HFFc6 (cell line): ENCODE data around the gene POU5F2. TPM values are rescaled to one million over a fixed set of nuclear protein-coding genes. Genes with fewer than 3 reads are reported as not detected.

Source experiments
- DNase-seq: peaks from one replicate; pipeline ENCODE4 v3.0.0-alpha.2; 2018
- H3K27ac Mint-ChIP-seq: 2 replicates; pipeline ENCODE4 v1.8.0; 2020; ENCODE audit warnings: mild to moderate bottlenecking, mixed read lengths
- H3K27me3 Mint-ChIP-seq: 2 replicates; pipeline ENCODE4 v1.8.0; 2021; ENCODE audit warnings: mild to moderate bottlenecking, moderate library complexity, mixed read lengths; ENCODE audit not compliant: insufficient read depth
- H3K36me3 Mint-ChIP-seq: 2 replicates; pipeline ENCODE4 v1.8.0; 2021; ENCODE audit warnings: low read depth, mixed read lengths
- H3K4me1 Mint-ChIP-seq: 2 replicates; pipeline ENCODE4 v1.8.0; 2020; ENCODE audit warnings: low read depth, mixed read lengths
- H3K4me3 Mint-ChIP-seq: 2 replicates; pipeline ENCODE4 v1.8.0; 2020; ENCODE audit warnings: mild to moderate bottlenecking, moderate library complexity, mixed read lengths
- H3K9me3 Mint-ChIP-seq: 2 replicates; pipeline ENCODE4 v1.8.0; 2020; ENCODE audit warnings: mild to moderate bottlenecking, mixed read lengths
- CTCF ChIP-seq: fragments of 200-600 bp; sonication (generic); IDR thresholded peaks from 2 replicates; pipeline ENCODE4 v1.5.0; 2021; ENCODE audit warnings: antibody characterized with exemption, mild to moderate bottlenecking
- total RNA-seq, 6 experiments: library from RNA; stranded (reverse); fragmentation: NEBNext Ultra II Directional; extraction: Animal tissue kit (Norgen Biotek cat#: 25700); gene quantifications; 2 replicates in 1 of 6; 3 replicates in 5 of 6; pipeline ENCODE4 v1.2.3, GENCODE V29; 2021

Gene POU5F2
- total RNA-seq, 6 experiments from 2014 or later, result 0.05 to 0.12 (median 0.08) TPM

GRCh38 chr5:93704996-93705395 is 36.4 kb downstream of the POU5F2 start:
- DNase-seq, result no peak

GRCh38 chr5:93691997-93692396 is 49.4 kb downstream of the POU5F2 start:
- no peak overlapping the region for H3K27ac Mint-ChIP-seq
- H3K4me3 Mint-ChIP-seq, result no peak overlapping the region
- no peak for DNase-seq
- H3K27me3 Mint-ChIP-seq, result no peaks in the 10 kb centered on the region; the same call in 1 of the 2 replicates
- no peaks in the 10 kb centered on the region for H3K9me3 Mint-ChIP-seq
- peaks cover 10% of the 10 kb centered on the region; the same call in 1 of the 2 replicates for H3K36me3 Mint-ChIP-seq
- H3K4me1 Mint-ChIP-seq, result peaks cover 6% of the 10 kb centered on the region; the same call in 1 of the 2 replicates
- TF ChIP-seq CTCF, result no peak

More at GRCh38 chr5:93704996-93705395, 36.4 kb downstream of the POU5F2 start:
- Mint-ChIP-seq H3K9me3 (no peaks in the 10 kb centered on the region), H3K4me3 (no peak overlapping the region), H3K27ac (no peak overlapping the region), H3K36me3 (no peaks in the 10 kb centered on the region), H3K27me3 (peaks cover 2% of the 10 kb centered on the region; the same call in 1 of the 2 replicates), H3K4me1 (peaks cover 21% of the 10 kb centered on the region)
- no peak for TF ChIP-seq CTCF

Other genes with a start within 250 kb of the POU5F2 start
- 10 to 100 TPM; 22.9 to 26.2 (median 24.8) TPM for gene NR2F1-AS1, start 160.4 kb downstream of the POU5F2 start, total RNA-seq
- gene NR2F1, start 158.4 kb downstream of the POU5F2 start, total RNA-seq, result 10 to 100 TPM; 21.1 to 27.5 (median 23.6) TPM